Measurements from ENCODE around the gene RAB11FIP2.

RAB11FIP2 gene

GRCh38 chr10:117980216-117980615, 66.5 kb downstream of the RAB11FIP2 start:
- no peak for TF ChIP-seq CTCF (IDR thresholded peaks at IDR 0.05; ENCODE audit: low read depth, low read length, missing control alignments)
- no peak for DNase-seq (ENCODE audit: extremely low read depth, low read depth)

GRCh38 chr10:117972168-117972837, 74.4 kb downstream of the RAB11FIP2 start:
- no peak for DNase-seq (ENCODE audit: extremely low read depth, low read depth)
- no peak overlapping the region for H3K4me3 ChIP-seq (replicated peaks; ENCODE audit: low read depth, low read length)
- TF ChIP-seq CTCF (IDR thresholded peaks at IDR 0.05; ENCODE audit: low read depth, low read length, missing control alignments): no peak

More at GRCh38 chr10:117980216-117980615, 66.5 kb downstream of the RAB11FIP2 start:
- no peak overlapping the region for H3K4me3 ChIP-seq (replicated peaks; ENCODE audit: low read depth, low read length)

- no peak for DNase-seq (ENCODE audit: extremely low read depth, low read depth)
- no peak for TF ChIP-seq CTCF (IDR thresholded peaks at IDR 0.05; ENCODE audit: low read depth, low read length, missing control alignments)
- no peak overlapping the region for H3K4me3 ChIP-seq (replicated peaks; ENCODE audit: low read depth, low read length)
Observed at GRCh38 chr10:117970962-117971361, 75.8 kb downstream of the RAB11FIP2 start.

GRCh38 chr10:117969592-117969991, 77.1 kb downstream of the RAB11FIP2 start:
- DNase-seq (ENCODE audit: extremely low read depth, low read depth): no peak

GRCh38 chr10:117968354-117969182, 78.2 kb downstream of the RAB11FIP2 start:
- no peak for TF ChIP-seq CTCF (IDR thresholded peaks at IDR 0.05; ENCODE audit: low read depth, low read length, missing control alignments)
- no peak for DNase-seq (ENCODE audit: extremely low read depth, low read depth)
- no peak overlapping the region for H3K4me3 ChIP-seq (replicated peaks; ENCODE audit: low read depth, low read length)

More at GRCh38 chr10:117969592-117969991, 77.1 kb downstream of the RAB11FIP2 start:
- no peak overlapping the region for H3K4me3 ChIP-seq (replicated peaks; ENCODE audit: low read depth, low read length)
- no peak for TF ChIP-seq CTCF (IDR thresholded peaks at IDR 0.05; ENCODE audit: low read depth, low read length, missing control alignments)

- TF ChIP-seq CTCF (IDR thresholded peaks at IDR 0.05; ENCODE audit: low read depth, low read length, missing control alignments): no peak
- DNase-seq (ENCODE audit: extremely low read depth, low read depth): no peak
- H3K4me3 ChIP-seq (replicated peaks; ENCODE audit: low read depth, low read length): no peak overlapping the region
Observed at GRCh38 chr10:117967149-117967650, 79.5 kb downstream of the RAB11FIP2 start.

All from HFF-Myc (cell line).